Heart left ventricle (tissue), 16 donors: ENCODE measurements around the gene MS4A1. TPM values are rescaled to one million over a fixed set of nuclear protein-coding genes. Genes with fewer than 3 reads are reported as not detected.
A peak's percentile ranks its signal among the peaks of the same experiment; 100 is the strongest.
"Not testable (repeated sequence)": the region's sequence is repeated elsewhere in the genome, so short reads cannot be mapped to it uniquely, and the experiment has no call there.

Experiments used
- ATAC-seq, 4 donors: fragments of 200-7000 bp; cut with Tn5 transposase; one replicate each; pipeline ENCODE4 v1.9.1; 2020 to 2022; ENCODE audit warnings: moderate library complexity in 4 of 4, mild to moderate bottlenecking in 3 of 4, moderate number of reproducible peaks in 1 of 4
- DNase-seq, 5 donors: peaks; one replicate each; pipeline ENCODE4 v3.0.0-alpha.2; 2020
- H3K27ac ChIP-seq, 12 donors: fragments of 200-600 bp; sonication (generic) in 4 of 12; one replicate each; pipeline versions ENCODE4 v1.5.0 to v1.8.0; 2016 to 2022; ENCODE audit warnings: mild to moderate bottlenecking in 2 of 12
- H3K27me3 ChIP-seq, 9 donors: fragments of 200-600 bp; sonication (generic) in 2 of 9; one replicate each; pipeline versions ENCODE4 v1.5.1 to v1.8.0; 2016 to 2022; ENCODE audit warnings: mild to moderate bottlenecking in 3 of 9
- H3K36me3 ChIP-seq, 9 donors: fragments of 200-600 bp; sonication (generic) in 2 of 9; one replicate each; pipeline versions ENCODE4 v1.5.0 to v1.8.0; 2018 to 2022; ENCODE audit warnings: mild to moderate bottlenecking in 2 of 9
- H3K4me1 ChIP-seq, 12 donors: fragments of 200-600 bp; sonication (generic) in 4 of 12; one replicate each; pipeline versions ENCODE4 v1.5.0 to v1.8.0; 2016 to 2022; ENCODE audit warnings: mild to moderate bottlenecking in 3 of 12
- H3K4me3 ChIP-seq, 12 donors: fragments of 200-600 bp; sonication (generic) in 4 of 12; one replicate each; pipeline versions ENCODE4 v1.5.0 to v1.8.0; 2017 to 2022; ENCODE audit warnings: mild to moderate bottlenecking in 9 of 12, moderate library complexity in 4 of 12
- H3K9me3 ChIP-seq, 12 donors: fragments of 200-600 bp; sonication (generic) in 4 of 12; one replicate each; pipeline versions ENCODE4 v1.5.0 to v1.8.0; 2016 to 2022; ENCODE audit warnings: mild to moderate bottlenecking in 1 of 12
- CTCF ChIP-seq, 12 donors: fragments of 200-600 bp; sonication (generic) in 4 of 12; IDR thresholded peaks; one replicate each; pipeline versions ENCODE4 v1.5.0 to v1.8.0; 2018 to 2022; ENCODE audit warnings: antibody characterized with exemption in 12 of 12, mild to moderate bottlenecking in 5 of 12
- POLR2A ChIP-seq, 2 donors: fragments of 450-650 bp; IDR thresholded peaks; one replicate each; pipeline ENCODE4 v1.6.1; 2017; ENCODE audit warnings: antibody characterized with exemption in 2 of 2, mild to moderate bottlenecking in 2 of 2, moderate library complexity in 2 of 2
- WGBS, 4 donors: extraction: QIAGEN DNeasy Blood & Tissue Kit in 2 of 4; methylation state at CpG; one replicate each; pipeline versions ENCODE4 v1.1.5 to v1.1.7; 2013 to 2018; 5-methylcytosine and 5-hydroxymethylcytosine counted together
- intact Hi-C, 10 donors: fragments of 100-400 bp; cut with DNase I; formaldehyde crosslinking; loops; one replicate each; pipeline versions ENCODE4 v1.11.1 to v1.14.2; 2022
- polyA plus RNA-seq, 2 donors: library from polyadenylated mRNA; stranded (reverse); fragments of 200-250 nt; gene quantifications; one replicate each; pipeline ENCODE4 v1.2.3, GENCODE V29; 2013
- total RNA-seq, 9 donors: library from RNA; depleted of rRNA in 2 of 9; stranded (reverse); fragments of >200 nt in 2 of 9; fragmentation: NEBNext Ultra II Directional in 3 of 9; extraction: Animal tissue kit (Norgen Biotek cat#: 25700) in 3 of 9; gene quantifications; one replicate each; pipeline versions ENCODE4 v1.1.0 to v1.2.4, GENCODE V29; 2016 to 2023
- donor health status: ischemic (EF 13 %, LVEDD 7.1; RV severe dilation, severe dysfunction).
- donor health status: healthy with polysubstance abuse.
- donor health status: DM: no; HTN: yes; CAD: no.
- donor health status: DM: no; HTN: no; CAD: no.
- donor health status: ischemic (EF 25% LVEDD 6.9; RV normal size, moderate dysfunction).
- donor health status: ischemic (EF 25% LVEDD 5.7; RV mildly dilated, moderate dysfunction).
- donor health status: healthy.
- donor health status: DM: yes; HTN: yes; CAD: no.
- donor health status: ischemic (EF 35%, LVEDD 5.7; RV mildly dilated, moderate dysfunction).
- donor health status: nonischemic (EF 11% LVEDD 7.7; RV severe dilation, severe dysfunction).
- donor health status: DM: yes; HTN: yes; CAD: no.
- donor health status: PGD.
- donor health status: ischemic (EF 29% LVEDD 5.4; RV normal size, mild dysfunction).
- donor health status: nonischemic (EF 23%, LVEDD 6.1; RV moderate dilation, normal function).

MS4A1 gene
- total and polyA plus RNA-seq, 11 donors: 0.08 to 0.86 (median 0.45) TPM; not detected in 8

GRCh38 chr11:60431251-60431650, 24.4 kb upstream of the MS4A1 start:
- Histone ChIP-seq H3K36me3 (no peaks in the 10 kb centered on the region), H3K9me3 (no peaks in the 10 kb centered on the region), H3K4me3 (no peak overlapping the region), H3K27ac (no peak overlapping the region), H3K27me3 (no peaks in the 10 kb centered on the region), H3K4me1 (no peaks in the 10 kb centered on the region)
- 69 to 81% (median 76%) methylated on average over 2 of the region's 2 CpGs for WGBS, 4 donors
- intact Hi-C loops: no loop called here
- TF ChIP-seq POLR2A (IDR thresholded peaks at IDR 0.05) (no peak), CTCF (IDR thresholded peaks at IDR 0.05) (no peak)
- no peak for DNase-seq
- no peak for ATAC-seq

DNA sequence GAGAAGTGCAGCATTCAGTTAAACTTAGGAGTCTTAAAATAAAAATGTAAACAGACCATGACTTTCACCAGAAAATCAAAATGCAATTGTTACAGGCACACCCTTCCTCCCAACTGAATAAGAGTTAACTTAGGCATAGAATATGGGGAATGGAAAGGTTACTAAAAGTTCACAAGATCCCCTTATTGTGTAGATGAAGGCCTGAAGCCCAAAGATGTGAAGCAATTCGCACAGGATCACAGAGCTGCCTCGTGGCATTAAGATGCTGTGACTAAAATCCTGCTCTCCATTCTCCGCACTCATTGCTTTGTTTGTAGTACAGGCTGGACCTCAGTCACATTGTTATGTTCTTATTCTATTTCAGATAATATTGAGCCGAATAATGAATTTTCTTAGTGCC, 22.2 kb upstream of the MS4A1 start:
- Histone ChIP-seq H3K27me3 (no peaks in the 10 kb centered on the region), H3K36me3 (no peaks in the 10 kb centered on the region), H3K9me3 (no peaks in the 10 kb centered on the region), H3K27ac (no peak overlapping the region), H3K4me3 (no peak overlapping the region), H3K4me1 (no peaks in the 10 kb centered on the region)
- DNase-seq (no peak), ATAC-seq (no peak)
- intact Hi-C loops: no loop called here
- 67 to 77% (median 70%) methylated on average over 4 of the region's 4 CpGs for WGBS, 4 donors
- no peak for TF ChIP-seq CTCF (IDR thresholded peaks at IDR 0.05)
- no peak for TF ChIP-seq POLR2A (IDR thresholded peaks at IDR 0.05)

DNA sequence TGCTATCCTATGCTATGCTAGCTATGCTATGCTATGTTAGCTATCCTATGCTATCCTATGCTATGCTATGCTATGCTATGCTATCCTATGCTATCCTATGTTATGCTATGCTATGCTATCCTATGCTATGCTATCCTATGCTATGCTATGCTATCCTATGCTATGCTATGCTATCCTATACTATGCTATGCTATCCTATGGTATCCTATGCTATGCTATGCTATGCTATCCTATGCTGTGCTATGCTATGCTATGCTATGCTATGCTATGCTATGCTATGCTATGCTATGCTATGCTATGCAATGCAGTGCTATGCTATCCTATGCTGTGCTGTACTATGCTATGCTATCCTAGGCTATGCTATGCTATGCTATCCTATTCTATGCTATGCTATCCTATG, 8.6 kb upstream of the MS4A1 start:
- no peaks in the 10 kb centered on the region for H3K27me3 ChIP-seq
- no peak for TF ChIP-seq CTCF (IDR thresholded peaks at IDR 0.05)
- no peak for TF ChIP-seq POLR2A (IDR thresholded peaks at IDR 0.05)
- peaks cover 0 to 4% (median 0%) of the 10 kb centered on the region in 12 donors for H3K9me3 ChIP-seq
- peak overlapping the region in 1 of 12 donors; percentile 53 for H3K4me3 ChIP-seq
- intact Hi-C loops: no loop called here
- H3K27ac ChIP-seq: no peak overlapping the region
- DNase-seq: no peak
- peaks cover 0 to 17% (median 0%) of the 10 kb centered on the region in 12 donors for H3K4me1 ChIP-seq
- no peak for ATAC-seq
- H3K36me3 ChIP-seq: no peaks in the 10 kb centered on the region

DNA sequence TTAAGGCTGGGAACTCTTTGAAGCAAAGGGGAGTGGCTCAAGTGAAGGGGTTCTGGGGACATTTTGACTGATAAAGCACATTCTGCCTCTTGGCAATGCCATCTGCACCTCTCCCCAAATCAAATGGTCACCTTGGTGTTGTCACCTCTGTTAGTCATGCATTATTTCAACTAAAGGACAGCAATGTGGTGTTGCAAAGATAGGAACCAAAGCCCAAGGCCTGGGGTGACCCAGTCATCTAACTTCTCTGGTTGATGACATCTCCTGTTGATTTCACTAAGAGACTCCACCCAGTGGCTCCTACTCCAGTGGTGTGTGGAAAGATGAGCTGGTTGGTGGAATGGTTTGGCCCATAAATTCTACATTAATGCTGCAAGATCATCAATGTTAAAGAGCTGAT, 7.8 kb upstream of the MS4A1 start:
- intact Hi-C loops: no loop called here
- no peak for TF ChIP-seq CTCF (IDR thresholded peaks at IDR 0.05)
- no peak for TF ChIP-seq POLR2A (IDR thresholded peaks at IDR 0.05)

GRCh38 chr11:60451185-60451584, 4.5 kb upstream of the MS4A1 start:
- H3K9me3 ChIP-seq, H3K27ac ChIP-seq, ATAC-seq, H3K27me3 ChIP-seq, H3K4me3 ChIP-seq, intact Hi-C loops, H3K36me3 ChIP-seq: not testable (repeated sequence)
- H3K4me1 ChIP-seq: peaks cover 0 to 12% (median 0%) of the 10 kb centered on the region in 12 donors
- peak in 1 of 5 donors; percentile 57 for DNase-seq
- 91 to 98% (median 94%) methylated on average over 8 to 32 of the region's 32 CpGs for WGBS, 4 donors

More for the DNA sequence above, 7.8 kb upstream of the MS4A1 start:
- H3K4me1 ChIP-seq: peaks cover 0 to 17% (median 0%) of the 10 kb centered on the region in 12 donors
- H3K27ac ChIP-seq: no peak overlapping the region
- no peak for ATAC-seq
- H3K27me3 ChIP-seq: no peaks in the 10 kb centered on the region
- H3K4me3 ChIP-seq: no peak overlapping the region
- H3K36me3 ChIP-seq: no peaks in the 10 kb centered on the region
- DNase-seq: no peak
- peaks cover 0 to 4% (median 0%) of the 10 kb centered on the region in 12 donors for H3K9me3 ChIP-seq
